Mammary epithelial cell (primary cell): ENCODE measurements around the gene IL1RAPL2.

Source experiments
- CTCF ChIP-seq, 2 donors: IDR thresholded peaks in 1 of 2; conservative IDR thresholded peaks in 1 of 2; 2 replicates each; pipeline ENCODE4 v1.5.1; 2011 to 2012; ENCODE audit warnings: inconsistent platforms in 2 of 2, low read length in 2 of 2, mild to moderate bottlenecking in 2 of 2, control low read depth in 1 of 2, low read depth in 1 of 2; ENCODE audit not compliant: insufficient read depth in 1 of 2; ENCODE audit errors: extremely low read depth in 1 of 2
- EZH2 ChIP-seq: IDR thresholded peaks from 2 replicates; pipeline ENCODE4 v1.6.1; 2012; ENCODE audit warnings: low read length, inconsistent platforms, borderline replicate concordance

GRCh38 chrX:104864296-104864695 lies 298.3 kb downstream of the IL1RAPL2 start:
- TF ChIP-seq CTCF (conservative IDR thresholded peaks at IDR 0.05 in 1 of 2, IDR thresholded peaks at IDR 0.05 in 1 of 2; ENCODE audit: extremely low read depth in 1 of 2, insufficient read depth in 1 of 2, low read depth in 1 of 2, low read length in 2 of 2), result no peak
- no peak for TF ChIP-seq EZH2
